ENCODE measurements around the gene CAMK4. TPM values are rescaled to one million over a fixed set of nuclear protein-coding genes. Genes with fewer than 3 reads are reported as not detected.

Gene CAMK4
- total RNA-seq, 1 experiment from 2014 or later: 20.7 TPM

GRCh38 chr5:111472579-111472978 is 248.4 kb downstream of the CAMK4 start:
- DNase-seq (ENCODE audit: low read depth, low spot score): no peak
- in situ Hi-C loops (cut with HindIII; ENCODE audit: low pct_unique_long_range_greater_than_20kb, low sequenced_read_pairs): no loop called here

GRCh38 chr5:111478266-111478665 is 254.1 kb downstream of the CAMK4 start:
- in situ Hi-C loops (cut with HindIII; ENCODE audit: low pct_unique_long_range_greater_than_20kb, low sequenced_read_pairs): no loop called here
- DNase-seq (ENCODE audit: low read depth, low spot score): peak; percentile 45

GRCh38 chr5:111478898-111479297 is 254.7 kb downstream of the CAMK4 start:
- DNase-seq (ENCODE audit: low read depth, low spot score): no peak
- in situ Hi-C loops (cut with HindIII; ENCODE audit: low pct_unique_long_range_greater_than_20kb, low sequenced_read_pairs): no loop called here

GRCh38 chr5:111480346-111480745 is 256.2 kb downstream of the CAMK4 start:
- no peak for DNase-seq (ENCODE audit: low read depth, low spot score)
- in situ Hi-C loops (cut with HindIII; ENCODE audit: low pct_unique_long_range_greater_than_20kb, low sequenced_read_pairs): no loop called here

GRCh38 chr5:111486055-111486454 is 261.9 kb downstream of the CAMK4 start:
- in situ Hi-C loops (cut with HindIII; ENCODE audit: low pct_unique_long_range_greater_than_20kb, low sequenced_read_pairs): no loop called here
- no peak for DNase-seq (ENCODE audit: low read depth, low spot score)

DNA sequence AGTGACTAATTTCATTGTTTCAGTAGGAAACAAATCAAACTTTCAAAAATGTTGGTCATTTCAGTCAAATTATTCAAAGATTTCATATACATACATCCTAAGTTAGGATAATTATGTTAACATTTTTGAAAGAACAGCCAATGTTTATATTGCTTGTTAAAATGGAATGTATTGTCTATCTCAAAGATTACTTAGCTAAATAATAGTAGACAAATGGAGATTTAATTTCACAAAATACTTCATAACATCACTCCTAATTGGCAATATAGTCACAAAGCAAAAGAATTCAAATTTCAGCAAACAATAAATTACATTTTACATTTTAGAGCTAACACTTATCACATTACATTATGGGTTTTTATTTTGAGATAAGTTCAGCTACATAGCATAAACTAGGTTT is 262.7 kb downstream of the CAMK4 start:
- in situ Hi-C loops (cut with HindIII; ENCODE audit: low pct_unique_long_range_greater_than_20kb, low sequenced_read_pairs): no loop called here

DNA sequence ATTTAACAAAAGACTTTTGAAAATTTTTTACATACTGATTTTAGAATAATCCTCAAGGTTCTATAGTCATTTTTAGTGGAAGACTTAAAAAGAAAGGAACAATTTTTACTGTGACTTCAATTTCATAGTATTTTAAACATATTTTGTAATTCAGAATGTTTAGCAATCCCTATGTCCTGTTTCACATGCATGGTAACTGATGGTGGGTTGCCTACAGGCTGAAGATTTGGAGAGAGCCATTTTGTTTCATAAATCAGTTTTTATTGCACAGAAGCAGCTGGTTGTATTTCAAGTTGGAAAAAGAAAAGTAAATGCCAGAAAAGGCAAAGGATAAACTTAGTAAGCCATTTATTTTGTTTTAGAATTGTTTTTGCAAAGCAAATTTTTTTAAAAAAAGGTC is 264.2 kb downstream of the CAMK4 start:
- DNase-seq (ENCODE audit: low read depth, low spot score): no peak
- in situ Hi-C loops (cut with HindIII; ENCODE audit: low pct_unique_long_range_greater_than_20kb, low sequenced_read_pairs): no loop called here

More for the DNA sequence above, 262.7 kb downstream of the CAMK4 start:
- DNase-seq (ENCODE audit: low read depth, low spot score): no peak

DNA sequence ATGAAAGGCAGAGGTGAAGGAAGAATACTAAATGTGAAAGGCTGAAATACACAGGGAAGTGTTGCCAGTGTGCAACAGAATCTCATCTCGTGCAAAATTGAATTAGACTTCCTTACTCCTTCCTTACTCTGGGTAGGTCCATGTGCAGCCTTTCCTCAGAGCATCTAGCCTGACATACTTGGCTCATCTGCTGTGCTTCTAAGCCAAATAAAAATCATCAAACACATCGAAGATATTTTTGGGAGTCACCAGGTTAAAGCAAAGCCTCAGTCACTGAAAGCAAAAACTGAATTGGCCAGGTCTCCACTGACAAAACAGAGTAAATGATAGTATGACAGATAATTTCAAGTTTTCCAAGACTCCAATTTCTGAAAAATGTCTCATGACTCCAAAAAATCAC is 268.8 kb downstream of the CAMK4 start:
- DNase-seq (ENCODE audit: low read depth, low spot score): no peak
- in situ Hi-C loops (cut with HindIII; ENCODE audit: low pct_unique_long_range_greater_than_20kb, low sequenced_read_pairs): no loop called here

DNA sequence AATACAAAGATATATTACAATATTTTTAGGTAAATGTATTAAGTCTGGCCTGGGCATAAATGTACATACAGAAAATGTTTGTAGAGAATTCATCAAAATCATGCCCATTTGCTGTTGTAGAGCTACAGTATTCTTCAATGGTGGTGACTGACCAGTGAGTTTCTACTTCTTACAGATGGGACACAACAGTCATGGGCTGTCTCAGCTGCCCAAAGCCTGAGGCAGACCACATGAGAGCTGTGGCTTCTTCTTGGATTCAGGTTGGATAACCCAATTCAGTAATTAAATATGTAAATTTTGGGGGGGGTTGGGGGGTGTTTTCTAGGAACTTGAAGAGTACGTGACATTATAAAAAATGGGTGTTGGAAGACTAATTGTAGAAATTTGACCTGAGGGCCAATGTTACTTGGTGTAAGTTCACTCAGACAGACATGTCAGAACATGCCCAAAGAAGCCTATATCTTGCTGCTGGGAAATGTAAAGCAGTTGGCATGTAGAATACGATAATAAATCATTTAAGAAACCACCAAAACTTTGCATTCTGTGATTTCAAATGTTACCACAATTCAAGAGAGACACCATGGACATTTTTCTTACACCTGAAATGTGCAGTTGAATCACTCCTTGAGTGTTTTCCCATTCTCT is 270.3 kb downstream of the CAMK4 start:
- in situ Hi-C loops (cut with HindIII; ENCODE audit: low pct_unique_long_range_greater_than_20kb, low sequenced_read_pairs): no loop called here
- DNase-seq (ENCODE audit: low read depth, low spot score): no peak

DNA sequence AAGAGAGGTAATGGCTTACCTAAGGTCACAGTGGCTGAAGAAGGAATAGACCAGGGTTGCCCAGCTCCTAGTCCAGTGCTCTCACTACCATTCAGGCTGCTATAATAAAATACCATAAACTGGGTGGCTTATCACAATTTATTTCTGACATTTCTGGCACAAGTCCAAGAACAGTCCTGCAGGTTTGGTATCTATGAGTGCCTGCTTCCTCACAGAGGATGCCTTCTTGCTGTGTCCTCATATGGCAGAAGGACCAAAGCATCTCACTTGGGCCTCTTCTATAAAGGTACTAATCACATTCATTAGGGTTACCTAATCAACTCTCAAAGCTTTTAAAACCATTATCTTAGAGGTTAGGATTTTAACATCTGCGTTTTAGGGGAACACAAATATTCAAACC is 271.0 kb downstream of the CAMK4 start:
- no peak for DNase-seq (ENCODE audit: low read depth, low spot score)
- in situ Hi-C loops (cut with HindIII; ENCODE audit: low pct_unique_long_range_greater_than_20kb, low sequenced_read_pairs): no loop called here

- in situ Hi-C loops (cut with HindIII; ENCODE audit: low pct_unique_long_range_greater_than_20kb, low sequenced_read_pairs): no loop called here
- DNase-seq (ENCODE audit: low read depth, low spot score): no peak
Measured at GRCh38 chr5:111498346-111498745, 274.2 kb downstream of the CAMK4 start.

- in situ Hi-C loops (cut with HindIII; ENCODE audit: low pct_unique_long_range_greater_than_20kb, low sequenced_read_pairs): no loop called here
- no peak for DNase-seq (ENCODE audit: low read depth, low spot score)
Measured at GRCh38 chr5:111502956-111503355, 278.8 kb downstream of the CAMK4 start.

- DNase-seq (ENCODE audit: low read depth, low spot score): no peak
- in situ Hi-C loops (cut with HindIII; ENCODE audit: low pct_unique_long_range_greater_than_20kb, low sequenced_read_pairs): no loop called here
Measured at GRCh38 chr5:111505096-111505495, 280.9 kb downstream of the CAMK4 start.

DNA sequence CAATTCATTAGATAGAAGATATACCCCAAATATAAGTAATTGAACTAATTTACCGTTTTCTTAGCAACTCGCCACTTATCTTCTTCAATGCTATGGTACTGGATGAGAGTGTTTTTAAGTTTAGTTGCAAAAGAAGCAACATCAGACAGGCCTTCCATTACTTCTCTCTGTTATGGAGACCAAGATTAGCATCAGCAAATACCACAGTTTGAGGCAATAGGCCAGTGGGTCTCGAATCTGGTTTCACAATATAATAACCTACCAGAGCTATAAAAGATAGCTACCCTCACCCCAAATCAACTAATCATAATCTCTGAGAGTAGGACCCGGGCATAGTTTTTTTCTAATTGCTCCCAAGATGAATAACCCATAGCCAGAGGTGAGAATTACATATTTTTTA is 283.1 kb downstream of the CAMK4 start:
- DNase-seq (ENCODE audit: low read depth, low spot score): no peak
- in situ Hi-C loops (cut with HindIII; ENCODE audit: low pct_unique_long_range_greater_than_20kb, low sequenced_read_pairs): no loop called here

DNA sequence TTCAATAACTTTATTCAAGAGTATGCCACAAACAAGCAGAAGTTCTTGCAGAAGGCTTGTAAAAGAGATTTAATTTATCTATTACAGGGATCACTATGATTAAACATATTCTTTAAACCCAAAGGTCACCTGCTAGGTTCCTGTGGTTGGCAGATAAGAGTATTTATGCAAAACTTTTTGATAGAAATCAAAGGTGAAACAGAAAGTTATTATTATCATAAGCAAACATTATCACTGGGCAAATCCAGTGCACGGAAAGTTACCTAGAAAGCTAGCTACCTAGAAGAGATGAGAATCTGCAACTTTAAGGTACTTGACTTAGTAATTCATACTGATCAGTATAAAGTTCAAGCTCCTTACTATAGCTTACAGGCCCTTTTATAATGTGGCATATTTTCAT is 284.9 kb downstream of the CAMK4 start:
- in situ Hi-C loops (cut with HindIII; ENCODE audit: low pct_unique_long_range_greater_than_20kb, low sequenced_read_pairs): no loop called here
- DNase-seq (ENCODE audit: low read depth, low spot score): no peak

GRCh38 chr5:111511174-111511830 is 287.1 kb downstream of the CAMK4 start:
- no peak for DNase-seq (ENCODE audit: low read depth, low spot score)
- in situ Hi-C loops (cut with HindIII; ENCODE audit: low pct_unique_long_range_greater_than_20kb, low sequenced_read_pairs): no loop called here

DNA sequence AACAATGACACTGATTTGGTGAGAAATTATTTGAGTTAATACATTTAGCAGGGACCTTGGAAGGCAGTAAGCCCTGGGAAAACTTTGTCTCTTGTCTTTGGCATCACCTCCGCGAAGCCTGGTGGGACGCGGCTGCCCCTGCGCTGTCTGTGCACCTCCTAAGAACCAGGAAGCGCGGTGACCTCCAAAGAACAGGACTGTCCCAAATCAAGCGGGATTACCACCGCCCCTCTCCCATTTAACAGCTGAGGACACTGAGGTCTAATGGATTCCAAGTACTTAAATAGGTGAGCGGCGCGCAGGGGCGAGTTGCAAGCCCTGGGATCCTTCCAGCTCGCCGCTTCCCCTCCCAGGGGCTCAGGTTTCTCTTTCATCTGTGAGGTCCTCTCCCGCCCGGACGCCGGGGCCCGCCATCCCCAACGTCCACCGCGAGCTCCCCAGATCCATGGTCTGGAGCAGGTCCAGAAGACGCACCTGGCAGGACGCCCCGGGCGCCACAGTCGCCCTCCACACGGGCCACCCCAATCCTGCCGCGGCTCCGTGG is 287.7 kb downstream of the CAMK4 start:
- peak; percentile 16 for DNase-seq (ENCODE audit: low read depth, low spot score)
- in situ Hi-C loops (cut with HindIII; ENCODE audit: low pct_unique_long_range_greater_than_20kb, low sequenced_read_pairs): no loop called here

DNA sequence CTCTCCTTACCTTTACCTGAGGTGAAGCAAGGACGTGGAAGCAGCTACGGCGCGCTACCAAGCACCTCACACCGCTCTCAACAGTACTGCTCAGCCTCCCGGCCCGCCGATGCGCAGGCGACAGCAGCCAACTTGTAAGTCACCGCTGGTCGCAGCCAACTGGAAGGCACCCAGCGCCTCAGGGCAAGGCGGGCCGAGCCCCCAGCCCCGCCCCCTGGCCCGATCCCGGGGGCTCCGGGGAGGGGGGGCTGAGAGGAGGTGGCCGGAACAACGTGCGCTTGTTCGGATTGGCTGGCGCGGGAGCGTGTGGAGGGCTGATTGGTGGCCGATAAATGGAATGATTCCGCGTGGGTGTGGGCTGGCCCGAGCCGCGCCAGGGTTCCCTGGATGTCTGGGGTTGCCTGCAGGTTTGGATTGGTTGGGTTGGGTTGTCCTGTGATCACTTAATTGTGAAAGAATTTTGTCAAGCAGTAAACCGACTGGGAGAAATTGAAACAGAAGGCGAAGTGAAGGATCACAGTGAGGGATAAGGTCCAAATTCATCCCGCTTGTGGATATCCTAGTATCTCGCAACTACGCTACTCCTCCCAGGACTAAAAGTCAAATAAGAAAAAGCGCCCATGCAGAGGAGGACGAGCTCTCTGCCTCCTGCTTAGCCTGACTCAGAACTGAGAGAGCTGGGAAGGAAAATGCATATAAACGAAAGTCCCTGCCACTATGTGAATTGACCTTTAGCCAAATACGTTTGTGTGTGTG is 288.4 kb downstream of the CAMK4 start, which contains the start of gene STARD4:
TSS of gene STARD4 (minus strand) at position 161 of the 756 bp plus-strand sequence. CDS start 5,102 bp downstream, outside the sequence.
- in situ Hi-C loops (cut with HindIII; ENCODE audit: low pct_unique_long_range_greater_than_20kb, low sequenced_read_pairs): no loop called here
- DNase-seq (ENCODE audit: low read depth, low spot score): peak; percentile 94
